EL (cell line): ENCODE data around the gene MRPL53.
"Not testable (repeated sequence)": the region's sequence is repeated elsewhere in the genome, so short reads cannot be mapped to it uniquely, and the experiment has no call there.

Experiments used
- DNase-seq: peaks from one replicate; pipeline ENCODE4 v3.0.0-alpha.2; 2016

Gene MRPL53

GRCh38 chr2:74447230-74447999, 25.1 kb downstream of the MRPL53 start:
- no peak for DNase-seq

- DNase-seq: no peak
Measured at GRCh38 chr2:74444498-74445318, 27.8 kb downstream of the MRPL53 start.

- DNase-seq: not testable (repeated sequence)
Measured at GRCh38 chr2:74442483-74443297, 29.8 kb downstream of the MRPL53 start.

DNA sequence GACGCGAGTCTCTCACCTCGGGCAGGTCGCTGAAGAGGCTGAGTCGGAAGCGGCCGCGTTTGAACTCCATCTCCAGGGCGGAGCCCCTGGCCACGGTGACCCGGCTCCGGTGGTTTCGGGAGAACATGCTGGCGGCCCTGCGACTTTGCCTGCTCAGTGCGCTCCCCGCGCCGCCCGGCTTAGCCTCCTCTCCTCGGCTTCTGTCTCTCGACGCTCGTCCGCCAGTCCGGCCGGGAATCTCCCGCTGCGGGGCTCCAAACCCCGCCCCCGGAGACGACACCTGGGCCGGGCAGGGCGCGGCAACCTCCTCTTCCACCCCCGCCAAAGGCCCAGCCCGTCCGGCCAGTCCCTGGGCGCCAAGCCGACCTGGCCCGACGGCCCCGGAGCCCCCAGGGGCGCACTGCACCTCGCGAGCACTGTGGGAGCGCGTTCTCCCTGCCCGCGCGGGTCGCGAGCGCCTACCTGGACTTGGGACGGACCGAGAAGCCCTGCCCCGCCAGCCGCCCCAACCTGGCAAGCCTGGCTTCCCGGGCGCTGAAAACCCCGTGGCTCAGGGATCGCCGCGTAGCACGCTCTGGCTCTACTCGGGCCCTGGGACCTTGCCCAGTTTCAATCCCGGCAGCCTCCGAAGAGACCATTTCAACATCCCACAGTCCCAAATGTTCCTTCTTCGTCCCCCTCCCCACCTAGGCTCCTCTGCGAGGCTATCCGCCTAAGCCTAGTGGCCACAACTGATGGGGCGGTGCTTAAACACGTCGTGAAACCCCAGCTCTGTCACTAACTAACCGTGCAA, 30.6 kb downstream of the MRPL53 start, which contains the start of gene RTKN:
RTKN (minus strand) TSS at position 248 of the 793 bp plus-strand sequence; CDS start at position 127, 121 bp downstream.
- DNase-seq: no peak

DNA sequence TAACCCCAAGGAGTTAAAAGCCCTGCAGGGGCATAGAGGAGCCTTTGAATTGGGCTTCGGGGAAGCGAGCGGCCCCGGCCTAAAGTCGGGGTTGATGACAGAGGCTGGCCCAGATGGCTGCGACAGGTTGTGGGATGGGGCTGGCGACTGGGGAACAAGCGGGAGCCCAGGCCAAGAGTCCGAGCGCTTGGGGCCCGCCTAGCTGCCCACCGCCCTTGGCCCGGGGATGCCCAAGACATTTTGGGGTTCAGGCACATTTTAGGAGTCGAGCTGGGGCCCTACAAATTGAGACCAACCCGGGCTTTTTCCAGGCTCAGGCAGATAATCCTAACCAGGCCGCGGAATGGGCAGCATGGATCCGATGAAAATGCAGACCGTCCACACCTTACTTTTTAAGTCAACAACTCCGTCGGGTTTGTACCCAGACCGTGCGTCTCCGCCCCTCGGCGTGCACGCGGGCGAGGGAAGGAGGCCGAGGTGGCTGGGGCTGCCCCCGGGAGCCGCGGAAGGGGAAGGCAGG, 31.2 kb downstream of the MRPL53 start:
- DNase-seq: no peak

DNA sequence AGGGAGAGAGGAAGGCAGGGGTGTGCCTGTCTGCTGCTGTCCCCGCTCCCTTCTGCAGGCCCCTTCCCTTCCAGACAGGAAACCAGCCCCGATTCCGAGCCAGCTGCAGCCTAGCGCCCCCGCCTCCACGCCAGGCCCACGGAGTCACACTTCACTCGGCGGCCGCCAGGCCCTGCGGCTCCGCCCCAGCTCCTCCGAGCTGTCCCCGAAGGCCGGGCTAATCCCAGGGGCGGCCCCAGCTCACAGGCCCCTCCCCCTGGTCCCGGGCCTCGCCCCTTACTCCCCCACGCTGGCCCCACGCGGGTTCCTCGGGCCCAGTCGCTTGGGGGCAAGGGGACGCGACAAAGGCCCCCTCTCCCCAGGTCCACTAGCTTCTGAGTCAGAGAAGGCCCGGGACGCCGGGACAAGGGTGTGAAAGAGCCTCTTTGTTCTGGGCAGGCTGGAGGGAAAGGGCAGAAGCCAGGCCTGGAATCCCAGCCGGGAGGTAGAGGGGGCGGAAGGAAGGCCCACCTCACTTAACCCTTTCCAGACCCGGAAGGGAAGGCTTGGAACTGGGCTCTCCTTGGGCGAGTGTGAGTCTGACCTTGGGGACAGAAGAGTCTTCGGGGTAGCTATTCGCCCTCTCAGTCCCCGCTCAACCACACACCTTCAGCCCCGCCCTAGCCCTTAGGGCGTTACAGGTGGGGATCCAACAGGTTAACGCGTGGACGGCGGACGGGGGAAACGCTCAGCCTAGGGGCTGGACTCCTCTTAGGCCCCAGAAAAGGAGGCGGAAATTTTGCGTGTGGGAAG, 31.9 kb downstream of the MRPL53 start:
- peak; percentile 81 for DNase-seq

DNA sequence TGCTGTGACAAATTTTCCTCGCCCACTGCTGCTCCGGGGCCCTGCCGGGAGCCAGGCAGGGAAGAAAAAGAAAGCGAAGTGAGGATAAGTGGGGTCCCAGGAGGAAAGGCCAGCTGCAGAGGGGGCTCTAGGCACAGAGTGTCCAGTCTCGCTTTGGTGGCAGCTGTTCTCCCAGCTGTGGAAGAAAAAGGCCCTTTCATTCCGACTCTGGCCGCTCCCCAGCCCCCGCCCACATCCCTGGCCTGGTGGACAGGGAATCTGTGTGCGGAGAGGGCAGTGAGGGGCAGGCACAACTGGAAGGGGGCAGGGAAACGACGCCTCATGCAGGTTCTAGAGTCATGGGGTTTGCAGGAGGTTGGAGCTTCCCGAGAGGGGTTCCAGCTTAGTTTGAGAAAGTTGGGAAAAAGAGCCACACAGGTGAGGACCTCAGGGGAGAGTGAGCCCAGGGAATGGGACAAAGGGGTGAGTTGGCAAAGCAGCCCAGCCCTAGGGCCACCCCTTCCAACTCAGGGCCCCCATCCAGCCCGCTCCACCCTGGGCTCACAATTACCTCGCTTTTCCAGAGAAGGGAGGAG, 32.6 kb downstream of the MRPL53 start:
- DNase-seq: peak; percentile 60

DNA sequence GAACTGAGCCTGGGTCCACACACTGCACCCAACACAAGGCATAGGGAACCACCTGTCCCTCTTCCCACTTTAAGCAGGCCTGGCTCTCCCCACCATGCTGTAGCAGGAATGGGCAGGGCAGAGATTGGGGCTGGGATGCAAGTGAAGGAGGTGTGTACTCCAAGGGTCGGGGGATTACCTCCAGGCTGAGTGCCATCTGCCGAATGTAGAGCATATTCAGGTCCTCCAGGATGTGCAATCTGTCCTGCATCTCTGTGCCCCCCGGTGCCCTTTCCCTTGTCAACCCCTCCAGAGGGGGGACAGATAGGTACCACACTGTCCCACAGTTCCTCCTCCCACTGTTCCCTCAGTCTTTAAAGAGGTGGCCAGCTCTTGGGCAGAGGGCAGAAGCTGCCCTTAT, 33.1 kb downstream of the MRPL53 start:
- no peak for DNase-seq

DNA sequence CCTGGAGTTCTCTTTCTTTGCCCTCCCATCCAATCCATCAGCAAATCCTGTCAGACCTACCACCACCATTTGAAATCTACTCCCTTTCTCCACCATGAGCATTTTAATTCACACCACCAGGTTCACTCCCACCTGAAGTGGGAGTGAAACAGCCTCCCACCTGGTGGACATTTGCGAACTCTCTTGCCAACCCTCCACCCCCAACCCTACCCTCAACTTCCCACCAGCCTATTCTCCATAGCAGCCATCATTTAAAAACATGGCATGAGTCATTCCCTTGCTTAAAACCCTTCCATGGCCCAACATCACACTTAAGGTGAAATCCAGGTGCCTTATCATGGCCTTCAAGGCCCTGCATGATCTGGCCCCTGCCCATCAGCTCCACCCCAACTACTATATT, 34.2 kb downstream of the MRPL53 start:
- DNase-seq: no peak

DNA sequence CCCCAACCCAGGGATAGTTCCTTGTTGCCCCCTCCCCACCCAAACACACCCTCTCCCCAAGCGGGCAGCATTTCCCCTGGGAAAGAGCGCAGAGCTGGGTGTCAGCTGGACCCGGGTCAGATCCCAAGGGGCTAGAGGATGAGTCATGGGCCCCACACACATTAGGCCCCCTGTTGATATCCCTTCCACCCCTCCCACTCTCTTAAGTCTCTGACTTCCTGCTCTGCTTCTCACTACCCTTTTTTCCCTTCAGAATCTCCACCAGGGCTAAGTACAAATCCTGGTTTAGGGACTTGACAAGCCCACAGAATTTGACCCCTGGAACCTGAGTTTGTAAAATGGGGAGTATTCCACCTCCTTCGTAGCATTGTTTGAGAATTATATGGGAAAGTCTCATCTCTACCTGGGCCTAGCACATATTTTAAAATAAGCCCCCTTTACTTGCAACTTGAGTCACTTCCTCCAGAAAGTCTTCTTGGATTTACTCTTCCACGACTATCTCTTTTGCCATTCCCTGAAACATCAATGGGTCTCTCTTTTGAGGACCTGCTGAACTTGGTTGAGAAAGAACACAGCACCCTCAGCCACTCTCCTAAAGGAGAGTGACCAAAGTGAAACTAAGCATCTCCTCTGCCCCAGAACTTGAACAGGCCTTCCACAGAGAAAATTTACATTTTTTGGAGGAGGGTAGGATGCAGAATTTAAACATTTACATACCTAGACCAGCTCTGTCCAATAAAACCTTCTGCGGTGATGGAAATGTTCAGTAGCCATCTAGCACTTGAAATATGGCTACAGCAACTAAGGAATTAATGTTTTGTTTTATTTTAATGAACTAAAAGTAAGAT, 35.4 kb downstream of the MRPL53 start:
- no peak for DNase-seq

- no peak for DNase-seq
Measured at GRCh38 chr2:74436111-74436805, 36.2 kb downstream of the MRPL53 start.

DNA sequence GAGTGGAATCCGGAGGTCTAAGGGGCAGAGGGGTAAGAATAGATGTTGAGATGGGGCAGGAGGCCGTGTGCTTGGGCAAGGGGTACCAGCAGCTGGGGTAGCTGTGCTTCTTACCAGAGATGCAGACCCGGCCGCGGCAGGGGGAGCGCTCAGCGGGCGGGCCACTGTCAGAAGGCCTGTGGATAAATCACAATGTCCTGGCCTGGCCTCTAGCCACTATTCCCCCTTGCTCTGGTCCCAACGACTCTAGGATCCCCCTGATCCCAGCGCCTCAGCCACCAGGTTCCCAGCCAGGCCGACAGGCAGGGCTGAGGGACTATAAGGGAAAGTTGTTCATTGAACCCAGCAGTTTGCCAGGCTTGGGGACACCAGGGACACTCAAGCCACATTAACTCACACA, 42.0 kb downstream of the MRPL53 start:
- no peak for DNase-seq

DNA sequence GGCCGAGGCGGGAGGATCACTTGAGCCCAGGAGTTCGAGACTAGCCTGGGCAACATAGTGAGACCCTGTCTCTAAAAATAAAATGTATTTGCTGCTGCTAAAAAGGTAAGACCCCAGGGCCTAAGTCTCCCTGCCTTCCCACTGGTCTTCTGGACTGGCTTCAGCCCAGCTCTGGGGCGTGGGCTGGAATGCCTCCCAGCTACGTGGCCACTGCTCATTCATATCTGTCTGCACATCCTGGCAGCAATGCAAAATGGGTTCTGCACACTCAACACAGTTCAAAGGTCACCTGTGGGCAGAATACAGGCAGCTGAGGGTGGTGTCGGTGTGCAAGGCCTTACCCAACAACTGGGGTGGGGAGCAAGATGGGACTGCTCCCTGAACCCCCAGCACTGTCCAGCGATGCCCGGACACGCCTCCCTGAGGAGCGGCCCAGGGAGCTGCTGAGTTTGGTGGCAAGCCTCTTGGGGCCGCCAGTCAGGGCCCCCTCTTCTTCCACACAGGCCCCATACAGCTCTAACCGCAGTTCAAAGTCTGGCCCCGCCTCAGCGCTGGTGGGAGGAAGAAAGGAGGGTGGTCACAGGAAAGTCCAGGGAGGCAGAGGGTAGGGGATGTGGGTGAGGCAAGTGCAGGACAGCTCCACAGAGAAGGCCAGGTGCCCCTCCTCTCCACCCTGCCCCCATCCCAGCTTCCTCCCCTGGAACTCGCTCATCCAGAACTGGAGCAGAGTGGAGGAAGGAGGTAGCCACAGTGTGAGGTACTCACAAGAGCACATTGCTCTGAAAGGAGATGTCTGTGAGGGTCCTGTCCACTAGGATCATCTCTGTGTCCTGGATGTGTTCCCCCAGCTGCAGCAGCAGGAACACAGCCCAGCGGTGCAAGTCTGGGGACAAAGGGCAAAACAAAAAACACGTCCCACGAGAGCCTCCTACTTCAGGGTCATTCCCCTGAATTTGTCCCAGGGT, 42.7 kb downstream of the MRPL53 start:
- DNase-seq: no peak

GRCh38 chr2:74428675-74429074, 43.8 kb downstream of the MRPL53 start:
- no peak for DNase-seq

DNA sequence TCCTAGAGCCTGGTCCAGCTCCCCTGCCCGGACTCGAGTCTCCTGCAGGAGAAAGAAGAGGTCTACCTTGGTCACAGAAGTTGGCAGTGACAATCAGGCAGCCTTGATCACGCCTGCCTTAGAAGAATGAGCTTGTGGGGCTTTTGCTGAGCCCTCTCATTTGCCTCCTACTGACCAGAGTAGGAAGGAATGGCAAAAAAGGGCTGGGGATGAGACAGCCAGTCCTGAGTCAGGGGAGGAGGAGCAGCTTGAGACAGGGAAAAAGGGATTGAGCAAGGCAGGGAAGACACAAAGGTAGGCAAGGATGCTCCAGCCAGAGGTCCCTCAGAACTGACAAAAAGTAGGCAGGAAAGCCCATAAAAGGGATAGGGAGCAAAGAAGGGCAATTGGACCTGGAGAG, 44.9 kb downstream of the MRPL53 start:
- DNase-seq: no peak

GRCh38 chr2:74426181-74426758, 46.2 kb downstream of the MRPL53 start:
- no peak for DNase-seq

GRCh38 chr2:74425523-74425922, 47.0 kb downstream of the MRPL53 start:
- DNase-seq: no peak

- no peak for DNase-seq
Measured at GRCh38 chr2:74424995-74425406, 47.5 kb downstream of the MRPL53 start.
